OCI-LY1 (cell line): ENCODE results near the gene KCNN3.

Experiments used
- H2AFZ ChIP-seq: fragments of 200-600 bp; sonication (generic), shearing (Covaris generic); 2 replicates; pipeline ENCODE4 v1.6.0; 2014; ENCODE audit warnings: antibody characterized with exemption, mild to moderate bottlenecking, low read length
- H3F3A ChIP-seq: fragments of 200-600 bp; sonication (generic), shearing (Covaris generic); 2 replicates; pipeline ENCODE4 v1.6.0; 2014; ENCODE audit warnings: mild to moderate bottlenecking, antibody characterized with exemption, low read length, moderate library complexity; ENCODE audit not compliant: insufficient read depth
- H3K27ac ChIP-seq: fragments of 200-600 bp; sonication (generic); 2 replicates; pipeline ENCODE4 v1.5.1; 2014; ENCODE audit warnings: low read length, mixed run types, mild to moderate bottlenecking, low read depth; ENCODE audit not compliant: poor library complexity, severe bottlenecking
- H3K27me3 ChIP-seq: fragments of 200-600 bp; sonication (generic); 2 replicates; pipeline ENCODE4 v1.6.0; 2014; ENCODE audit warnings: antibody characterized with exemption, mild to moderate bottlenecking, low read length, moderate library complexity; ENCODE audit not compliant: insufficient read depth
- H3K36me3 ChIP-seq: fragments of 200-600 bp; sonication (generic); 2 replicates; pipeline ENCODE4 v1.6.1; 2014; ENCODE audit warnings: mild to moderate bottlenecking, antibody characterized with exemption, low read length, moderate library complexity, mixed read lengths; ENCODE audit not compliant: insufficient read depth
- H3K4me1 ChIP-seq: fragments of 200-600 bp; sonication (generic); 2 replicates; pipeline ENCODE4 v1.5.1; 2014; ENCODE audit warnings: mild to moderate bottlenecking, low read length, moderate library complexity; ENCODE audit not compliant: insufficient read depth, severe bottlenecking
- H3K4me2 ChIP-seq: fragments of 200-600 bp; sonication (generic), shearing (Covaris generic); 2 replicates; pipeline ENCODE4 v1.6.1; 2014; ENCODE audit warnings: low read length
- H3K4me3 ChIP-seq: fragments of 200-600 bp; sonication (generic); 2 replicates; pipeline ENCODE4 v1.5.1; 2014; ENCODE audit warnings: low read length, low read depth, mild to moderate bottlenecking, mixed read lengths; ENCODE audit not compliant: poor library complexity, severe bottlenecking
- H3K79me2 ChIP-seq: fragments of 200-600 bp; shearing (Covaris generic); 2 replicates; pipeline ENCODE4 v1.6.1; 2016; ENCODE audit warnings: mixed run types, low read length, mixed read lengths; ENCODE audit not compliant: insufficient read depth
- H3K9ac ChIP-seq: fragments of 200-600 bp; sonication (generic), shearing (Covaris generic); 2 replicates; pipeline ENCODE4 v1.6.1; 2014; ENCODE audit warnings: mild to moderate bottlenecking, low read length, mixed read lengths
- H3K9me2 ChIP-seq: fragments of 200-600 bp; sonication (generic), shearing (Covaris generic); 2 replicates; pipeline ENCODE4 v1.6.1; 2014; ENCODE audit warnings: low read depth, mild to moderate bottlenecking, low read length, mixed read lengths
- H3K9me3 ChIP-seq: fragments of 200-600 bp; shearing (Covaris generic); 2 replicates; pipeline ENCODE4 v1.6.1; 2014; ENCODE audit warnings: low read length, mixed read lengths
- H4K20me1 ChIP-seq: fragments of 200-600 bp; sonication (generic), shearing (Covaris generic); 2 replicates; pipeline ENCODE4 v1.6.0; 2016; ENCODE audit warnings: mild to moderate bottlenecking, low read length; ENCODE audit not compliant: insufficient read depth
- CTCF ChIP-seq: fragments of 200-600 bp; sonication (generic), shearing (Covaris generic); IDR thresholded peaks from 2 replicates; pipeline ENCODE4 v1.5.1; 2017; ENCODE audit warnings: mild to moderate bottlenecking, antibody characterized with exemption, low read length, moderate library complexity, mixed read lengths
- EZH2 ChIP-seq: fragments of 200-600 bp; sonication (generic), shearing (Covaris generic); IDR thresholded peaks from 2 replicates; pipeline ENCODE4 v1.8.0; 2017; ENCODE audit warnings: borderline replicate concordance, mixed run types, mild to moderate bottlenecking, antibody characterized with exemption, low read length, moderate library complexity, mixed read lengths

The KCNN3 gene

GRCh38 chr1:154842635-154843034 lies 27.4 kb downstream of the KCNN3 start:
- Histone ChIP-seq H3K9me2 (no peaks in the 10 kb centered on the region), H4K20me1 (no peaks in the 10 kb centered on the region)

GRCh38 chr1:154841384-154841783 lies 28.7 kb downstream of the KCNN3 start:
- Histone ChIP-seq H3K9me3 (no peaks in the 10 kb centered on the region), H3K9me2 (no peaks in the 10 kb centered on the region), H3K79me2 (peaks cover 5% of the 10 kb centered on the region; the same call in 1 of the 2 replicates), H3K9ac (no peak overlapping the region), H3K36me3 (peaks cover 41% of the 10 kb centered on the region), H3K4me1 (peaks cover 82% of the 10 kb centered on the region), H3K27me3 (no peaks in the 10 kb centered on the region), H3K27ac (no peak overlapping the region), H3F3A (no peaks in the 10 kb centered on the region), H2AFZ (no peak overlapping the region), H3K4me3 (no peak overlapping the region), H3K4me2 (no peak overlapping the region), H4K20me1 (no peaks in the 10 kb centered on the region)
- TF ChIP-seq EZH2: no peak
- no peak for TF ChIP-seq CTCF

More at GRCh38 chr1:154842635-154843034, 27.4 kb downstream of the KCNN3 start:
- TF ChIP-seq EZH2 (no peak), CTCF (no peak)
- peak overlapping the region; percentile 76 for H3K27ac ChIP-seq
- H3K9me3 ChIP-seq: no peaks in the 10 kb centered on the region
- peaks cover 88% of the 10 kb centered on the region for H3K4me1 ChIP-seq
- H3F3A ChIP-seq: no peaks in the 10 kb centered on the region
- no peak overlapping the region for H3K9ac ChIP-seq
- H3K4me2 ChIP-seq: no peak overlapping the region
- H2AFZ ChIP-seq: no peak overlapping the region
- H3K36me3 ChIP-seq: peaks cover 38% of the 10 kb centered on the region
- H3K79me2 ChIP-seq: peaks cover 7% of the 10 kb centered on the region; the same call in 1 of the 2 replicates
- H3K27me3 ChIP-seq: no peaks in the 10 kb centered on the region
- H3K4me3 ChIP-seq: no peak overlapping the region

- Histone ChIP-seq H3K27me3 (no peaks in the 10 kb centered on the region), H3K4me1 (peaks cover 73% of the 10 kb centered on the region), H2AFZ (no peak overlapping the region), H3K9ac (no peak overlapping the region), H3K9me3 (no peaks in the 10 kb centered on the region), H3F3A (no peaks in the 10 kb centered on the region), H4K20me1 (no peaks in the 10 kb centered on the region), H3K27ac (no peak overlapping the region), H3K4me3 (no peak overlapping the region), H3K36me3 (peaks cover 40% of the 10 kb centered on the region), H3K9me2 (no peaks in the 10 kb centered on the region), H3K79me2 (peaks cover 5% of the 10 kb centered on the region; the same call in 1 of the 2 replicates), H3K4me2 (no peak overlapping the region)
- TF ChIP-seq EZH2 (no peak), CTCF (no peak)
Measured at GRCh38 chr1:154840269-154841176, 29.6 kb downstream of the KCNN3 start.
